ENCODE results near the gene ADAMTSL5. TPM values are rescaled to one million over a fixed set of nuclear protein-coding genes. Genes with fewer than 3 reads are reported as not detected.

Gene ADAMTSL5
- total and polyA plus RNA-seq, 2 of the 13 experiments (the other 11 are each of a cell fraction or from before 2014, with no cell fraction given), result 0.60 to 2.7 TPM

GRCh38 chr19:1490311-1491113 lies 22.3 kb downstream of the ADAMTSL5 start, which contains the start of gene PCSK4 (continued):
- TF ChIP-seq RXRA (CRISPR knock-in tag; IDR thresholded peaks at IDR 0.05) (peak; percentile 73; the same call in 1 of the 2 replicates), SMC3 (IDR thresholded peaks at IDR 0.05; ENCODE audit: low read length) (no peak), GABPA (IDR thresholded peaks at IDR 0.05; ENCODE audit: low read depth, low read length) (no peak), GABPA (CRISPR knock-in tag; IDR thresholded peaks at IDR 0.05; ENCODE audit: low read depth) (0 out of 2 replicates have a peak, but pooled peaks have one; percentile 12), ATF7-NPFF (CRISPR knock-in tag; IDR thresholded peaks at IDR 0.05; ENCODE audit: low read depth) (peak; percentile 64), ZBTB38 (CRISPR knock-in tag; IDR thresholded peaks at IDR 0.05) (no peak), ZNF101 (CRISPR knock-in tag; IDR thresholded peaks at IDR 0.05; ENCODE audit: borderline replicate concordance, low read depth) (no peak), ZNF792 (CRISPR knock-in tag; IDR thresholded peaks at IDR 0.05) (no peak), KDM5A (IDR thresholded peaks at IDR 0.05; ENCODE audit: borderline replicate concordance, low read length) (no peak), DPF2 (CRISPR knock-in tag; IDR thresholded peaks at IDR 0.05; ENCODE audit: borderline replicate concordance, low read depth) (no peak), PLRG1 (conservative IDR thresholded peaks at IDR 0.05) (no peak), ZSCAN21 (CRISPR knock-in tag; IDR thresholded peaks at IDR 0.05; ENCODE audit: borderline replicate concordance) (no peak), ELF4 (CRISPR knock-in tag; IDR thresholded peaks at IDR 0.05; ENCODE audit: borderline replicate concordance) (no peak), SRY (CRISPR knock-in tag; IDR thresholded peaks at IDR 0.05) (no peak), NR2F1 (CRISPR knock-in tag; IDR thresholded peaks at IDR 0.05) (peak in 1 of 2 experiments; percentile 24; a peak in 1 of 4 replicates), KAT8 (CRISPR knock-in tag; IDR thresholded peaks at IDR 0.05) (peak; percentile 33; the same call in 1 of the 2 replicates), ZFYVE20 (CRISPR knock-in tag; IDR thresholded peaks at IDR 0.05; ENCODE audit: borderline replicate concordance, low read depth) (no peak), RXRB (CRISPR knock-in tag; IDR thresholded peaks at IDR 0.05; ENCODE audit: borderline replicate concordance) (no peak), MTA1 (CRISPR knock-in tag; IDR thresholded peaks at IDR 0.05; ENCODE audit: borderline replicate concordance) (no peak), NR1H2 (CRISPR knock-in tag; IDR thresholded peaks at IDR 0.05; ENCODE audit: borderline replicate concordance, low read depth) (no peak), SRSF1 (optimal IDR thresholded peaks at IDR 0.05; ENCODE audit: low read depth, low read length) (no peak), SNRNP70 (IDR thresholded peaks at IDR 0.05; ENCODE audit: low read depth, low read length) (no peak), SNAI1 (CRISPR knock-in tag; IDR thresholded peaks at IDR 0.05; ENCODE audit: borderline replicate concordance) (no peak)
- TF ChIP-seq, protein P1, sequence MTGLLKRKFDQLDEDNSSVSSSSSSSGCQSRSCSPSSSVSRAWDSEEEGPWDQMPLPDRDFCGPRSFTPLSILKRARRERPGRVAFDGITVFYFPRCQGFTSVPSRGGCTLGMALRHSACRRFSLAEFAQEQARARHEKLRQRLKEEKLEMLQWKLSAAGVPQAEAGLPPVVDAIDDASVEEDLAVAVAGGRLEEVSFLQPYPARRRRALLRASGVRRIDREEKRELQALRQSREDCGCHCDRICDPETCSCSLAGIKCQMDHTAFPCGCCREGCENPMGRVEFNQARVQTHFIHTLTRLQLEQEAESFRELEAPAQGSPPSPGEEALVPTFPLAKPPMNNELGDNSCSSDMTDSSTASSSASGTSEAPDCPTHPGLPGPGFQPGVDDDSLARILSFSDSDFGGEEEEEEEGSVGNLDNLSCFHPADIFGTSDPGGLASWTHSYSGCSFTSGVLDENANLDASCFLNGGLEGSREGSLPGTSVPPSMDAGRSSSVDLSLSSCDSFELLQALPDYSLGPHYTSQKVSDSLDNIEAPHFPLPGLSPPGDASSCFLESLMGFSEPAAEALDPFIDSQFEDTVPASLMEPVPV (CRISPR knock-in tag; IDR thresholded peaks at IDR 0.05), result no peak
- TF ChIP-seq, protein P2, sequence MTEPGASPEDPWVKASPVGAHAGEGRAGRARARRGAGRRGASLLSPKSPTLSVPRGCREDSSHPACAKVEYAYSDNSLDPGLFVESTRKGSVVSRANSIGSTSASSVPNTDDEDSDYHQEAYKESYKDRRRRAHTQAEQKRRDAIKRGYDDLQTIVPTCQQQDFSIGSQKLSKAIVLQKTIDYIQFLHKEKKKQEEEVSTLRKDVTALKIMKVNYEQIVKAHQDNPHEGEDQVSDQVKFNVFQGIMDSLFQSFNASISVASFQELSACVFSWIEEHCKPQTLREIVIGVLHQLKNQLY (CRISPR knock-in tag; IDR thresholded peaks at IDR 0.05), result no peak
- TF ChIP-seq, protein P3, sequence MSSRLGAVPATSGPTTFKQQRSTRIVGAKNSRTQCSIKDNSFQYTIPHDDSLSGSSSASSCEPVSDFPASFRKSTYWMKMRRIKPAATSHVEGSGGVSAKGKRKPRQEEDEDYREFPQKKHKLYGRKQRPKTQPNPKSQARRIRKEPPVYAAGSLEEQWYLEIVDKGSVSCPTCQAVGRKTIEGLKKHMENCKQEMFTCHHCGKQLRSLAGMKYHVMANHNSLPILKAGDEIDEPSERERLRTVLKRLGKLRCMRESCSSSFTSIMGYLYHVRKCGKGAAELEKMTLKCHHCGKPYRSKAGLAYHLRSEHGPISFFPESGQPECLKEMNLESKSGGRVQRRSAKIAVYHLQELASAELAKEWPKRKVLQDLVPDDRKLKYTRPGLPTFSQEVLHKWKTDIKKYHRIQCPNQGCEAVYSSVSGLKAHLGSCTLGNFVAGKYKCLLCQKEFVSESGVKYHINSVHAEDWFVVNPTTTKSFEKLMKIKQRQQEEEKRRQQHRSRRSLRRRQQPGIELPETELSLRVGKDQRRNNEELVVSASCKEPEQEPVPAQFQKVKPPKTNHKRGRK (CRISPR knock-in tag; IDR thresholded peaks at IDR 0.05), result no peak
- TF ChIP-seq, protein P4, sequence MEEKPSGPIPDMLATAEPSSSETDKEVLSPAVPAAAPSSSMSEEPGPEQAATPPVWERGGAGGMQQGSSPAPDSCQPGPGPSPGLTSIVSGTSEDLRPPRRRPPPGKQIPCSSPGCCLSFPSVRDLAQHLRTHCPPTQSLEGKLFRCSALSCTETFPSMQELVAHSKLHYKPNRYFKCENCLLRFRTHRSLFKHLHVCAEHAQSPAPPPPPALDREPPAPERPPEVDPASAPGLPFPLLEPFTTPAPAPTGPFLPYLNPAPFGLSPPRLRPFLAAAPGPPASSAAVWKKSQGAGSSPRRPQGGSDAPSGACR (CRISPR knock-in tag; IDR thresholded peaks at IDR 0.05), result no peak; the same call in 1 of the 2 replicates

All from HepG2 (cell line).